SK-N-SH (cell line): ENCODE measurements around the gene B3GALT6.

Experiments
- CHD2 ChIP-seq: fragments of 150-350 bp; IDR thresholded peaks from 2 replicates; pipeline ENCODE4 v1.6.1; 2018; ENCODE audit warnings: low read length; ENCODE audit not compliant: partially characterized antibody
- ELF1 ChIP-seq: IDR thresholded peaks from 2 replicates; pipeline ENCODE4 v1.4.0; 2012
- FOXJ3 ChIP-seq: sonication (generic); formaldehyde crosslinking; IDR thresholded peaks from 2 replicates; pipeline ENCODE4 v1.5.1; 2020; ENCODE audit warnings: mild to moderate bottlenecking, missing genetic modification reagents
- JUND ChIP-seq: IDR thresholded peaks from 2 replicates; pipeline ENCODE4 v1.4.0; 2012
- MAX ChIP-seq: IDR thresholded peaks from 2 replicates; pipeline ENCODE4 v1.4.0; 2012; ENCODE audit warnings: low read depth
- POLR2AphosphoS5 ChIP-seq: IDR thresholded peaks from 2 replicates; pipeline ENCODE4 v1.6.1; 2012; ENCODE audit warnings: low read depth, low read length
- RFX5 ChIP-seq: IDR thresholded peaks from 2 replicates; pipeline ENCODE4 v1.6.1; 2012; ENCODE audit warnings: mild to moderate bottlenecking, improper control_type of control experiment, low read length
- TAF1 ChIP-seq: IDR thresholded peaks from 2 replicates; pipeline ENCODE4 v1.6.1; 2012; ENCODE audit warnings: low read depth, mild to moderate bottlenecking, low read length, moderate library complexity, borderline replicate concordance
- TEAD4 ChIP-seq: IDR thresholded peaks from 2 replicates; pipeline ENCODE4 v1.4.0; 2012; ENCODE audit warnings: mild to moderate bottlenecking, borderline replicate concordance; ENCODE audit not compliant: insufficient read depth
- TF ChIP-seq, protein P1 (sequence below): fragments of 200-600 bp; sonication (generic); IDR thresholded peaks from 2 replicates; pipeline ENCODE4 v1.6.1; 2017; ENCODE audit warnings: antibody characterized with exemption, mild to moderate bottlenecking, moderate library complexity
- TF ChIP-seq, protein P2 (sequence below): fragments of 150-350 bp; IDR thresholded peaks from 2 replicates; pipeline ENCODE4 v1.6.1; 2016; ENCODE audit warnings: mild to moderate bottlenecking, low read depth, low read length
- TF ChIP-seq, protein P3 (sequence below): IDR thresholded peaks from 2 replicates; pipeline ENCODE4; 2012

DNA sequence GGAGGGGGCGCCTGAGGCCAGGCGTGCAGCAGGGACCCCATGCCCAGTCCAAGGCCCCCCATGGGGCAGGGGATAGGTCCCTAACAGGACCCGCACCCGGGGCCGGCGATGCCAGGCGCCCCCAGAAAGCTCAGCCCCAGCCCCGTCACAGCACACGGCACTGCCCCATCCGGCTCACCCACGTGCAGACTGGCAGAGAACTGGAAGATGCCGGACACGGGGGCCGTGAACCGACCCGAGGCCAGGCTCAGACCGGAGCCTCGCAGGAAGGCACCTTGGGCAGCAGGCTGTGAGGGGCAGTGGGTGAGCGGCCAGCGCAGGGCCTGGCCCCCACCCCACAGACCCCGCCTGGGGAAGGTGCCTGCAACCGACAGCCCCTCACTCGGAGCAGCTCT is 11.2 kb downstream of the B3GALT6 start:
- TF ChIP-seq, protein P1, sequence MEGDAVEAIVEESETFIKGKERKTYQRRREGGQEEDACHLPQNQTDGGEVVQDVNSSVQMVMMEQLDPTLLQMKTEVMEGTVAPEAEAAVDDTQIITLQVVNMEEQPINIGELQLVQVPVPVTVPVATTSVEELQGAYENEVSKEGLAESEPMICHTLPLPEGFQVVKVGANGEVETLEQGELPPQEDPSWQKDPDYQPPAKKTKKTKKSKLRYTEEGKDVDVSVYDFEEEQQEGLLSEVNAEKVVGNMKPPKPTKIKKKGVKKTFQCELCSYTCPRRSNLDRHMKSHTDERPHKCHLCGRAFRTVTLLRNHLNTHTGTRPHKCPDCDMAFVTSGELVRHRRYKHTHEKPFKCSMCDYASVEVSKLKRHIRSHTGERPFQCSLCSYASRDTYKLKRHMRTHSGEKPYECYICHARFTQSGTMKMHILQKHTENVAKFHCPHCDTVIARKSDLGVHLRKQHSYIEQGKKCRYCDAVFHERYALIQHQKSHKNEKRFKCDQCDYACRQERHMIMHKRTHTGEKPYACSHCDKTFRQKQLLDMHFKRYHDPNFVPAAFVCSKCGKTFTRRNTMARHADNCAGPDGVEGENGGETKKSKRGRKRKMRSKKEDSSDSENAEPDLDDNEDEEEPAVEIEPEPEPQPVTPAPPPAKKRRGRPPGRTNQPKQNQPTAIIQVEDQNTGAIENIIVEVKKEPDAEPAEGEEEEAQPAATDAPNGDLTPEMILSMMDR = no peak
- TF ChIP-seq MAX (no peak), RFX5 (no peak), FOXJ3 (CRISPR knock-in tag) (no peak), TEAD4 (no peak), ELF1 (no peak), CHD2 (no peak), TAF1 (no peak), JUND (no peak), POLR2AphosphoS5 (no peak)
- TF ChIP-seq, protein P2, sequence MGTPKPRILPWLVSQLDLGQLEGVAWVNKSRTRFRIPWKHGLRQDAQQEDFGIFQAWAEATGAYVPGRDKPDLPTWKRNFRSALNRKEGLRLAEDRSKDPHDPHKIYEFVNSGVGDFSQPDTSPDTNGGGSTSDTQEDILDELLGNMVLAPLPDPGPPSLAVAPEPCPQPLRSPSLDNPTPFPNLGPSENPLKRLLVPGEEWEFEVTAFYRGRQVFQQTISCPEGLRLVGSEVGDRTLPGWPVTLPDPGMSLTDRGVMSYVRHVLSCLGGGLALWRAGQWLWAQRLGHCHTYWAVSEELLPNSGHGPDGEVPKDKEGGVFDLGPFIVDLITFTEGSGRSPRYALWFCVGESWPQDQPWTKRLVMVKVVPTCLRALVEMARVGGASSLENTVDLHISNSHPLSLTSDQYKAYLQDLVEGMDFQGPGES = no peak
- TF ChIP-seq, protein P3, sequence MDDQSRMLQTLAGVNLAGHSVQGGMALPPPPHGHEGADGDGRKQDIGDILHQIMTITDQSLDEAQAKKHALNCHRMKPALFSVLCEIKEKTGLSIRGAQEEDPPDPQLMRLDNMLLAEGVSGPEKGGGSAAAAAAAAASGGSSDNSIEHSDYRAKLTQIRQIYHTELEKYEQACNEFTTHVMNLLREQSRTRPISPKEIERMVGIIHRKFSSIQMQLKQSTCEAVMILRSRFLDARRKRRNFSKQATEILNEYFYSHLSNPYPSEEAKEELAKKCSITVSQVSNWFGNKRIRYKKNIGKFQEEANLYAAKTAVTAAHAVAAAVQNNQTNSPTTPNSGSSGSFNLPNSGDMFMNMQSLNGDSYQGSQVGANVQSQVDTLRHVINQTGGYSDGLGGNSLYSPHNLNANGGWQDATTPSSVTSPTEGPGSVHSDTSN = no peak
